GM12873 (cell line): Measurements from ENCODE around the gene CNNM2.

Experiments
- CTCF ChIP-seq: IDR thresholded peaks from 2 replicates; pipeline ENCODE4 v1.5.1; 2012; ENCODE audit warnings: low read depth, mild to moderate bottlenecking, moderate library complexity, low read length, control low read depth; ENCODE audit not compliant: insufficient read depth; ENCODE audit errors: missing control alignments

The CNNM2 gene

GRCh38 chr10:103069453-103070331, 151.6 kb downstream of the CNNM2 start:
- TF ChIP-seq CTCF, result peak; percentile 76

DNA sequence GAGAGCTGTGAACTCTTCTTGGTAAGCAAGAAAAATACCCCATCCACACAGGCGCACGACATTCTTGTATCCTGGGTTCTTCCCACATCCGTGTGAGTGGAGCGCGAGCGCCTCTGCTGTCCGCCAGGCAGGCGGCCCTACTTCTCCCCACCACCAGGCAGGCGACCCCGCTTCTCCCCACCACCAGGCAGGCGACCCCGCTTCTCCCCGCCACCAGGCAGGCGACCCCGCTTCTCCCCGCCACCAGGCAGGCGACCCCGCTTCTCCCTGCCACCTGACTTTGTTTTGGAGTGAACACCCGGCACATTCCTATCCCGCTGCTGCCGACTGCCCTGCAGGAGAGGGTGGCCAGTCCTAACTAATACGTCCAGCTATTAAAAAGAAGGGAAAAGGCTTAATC, 154.2 kb downstream of the CNNM2 start:
- no peak for TF ChIP-seq CTCF

GRCh38 chr10:103072891-103073290, 154.8 kb downstream of the CNNM2 start:
- TF ChIP-seq CTCF, result no peak

GRCh38 chr10:103077020-103077419, 158.9 kb downstream of the CNNM2 start:
- TF ChIP-seq CTCF, result no peak

DNA sequence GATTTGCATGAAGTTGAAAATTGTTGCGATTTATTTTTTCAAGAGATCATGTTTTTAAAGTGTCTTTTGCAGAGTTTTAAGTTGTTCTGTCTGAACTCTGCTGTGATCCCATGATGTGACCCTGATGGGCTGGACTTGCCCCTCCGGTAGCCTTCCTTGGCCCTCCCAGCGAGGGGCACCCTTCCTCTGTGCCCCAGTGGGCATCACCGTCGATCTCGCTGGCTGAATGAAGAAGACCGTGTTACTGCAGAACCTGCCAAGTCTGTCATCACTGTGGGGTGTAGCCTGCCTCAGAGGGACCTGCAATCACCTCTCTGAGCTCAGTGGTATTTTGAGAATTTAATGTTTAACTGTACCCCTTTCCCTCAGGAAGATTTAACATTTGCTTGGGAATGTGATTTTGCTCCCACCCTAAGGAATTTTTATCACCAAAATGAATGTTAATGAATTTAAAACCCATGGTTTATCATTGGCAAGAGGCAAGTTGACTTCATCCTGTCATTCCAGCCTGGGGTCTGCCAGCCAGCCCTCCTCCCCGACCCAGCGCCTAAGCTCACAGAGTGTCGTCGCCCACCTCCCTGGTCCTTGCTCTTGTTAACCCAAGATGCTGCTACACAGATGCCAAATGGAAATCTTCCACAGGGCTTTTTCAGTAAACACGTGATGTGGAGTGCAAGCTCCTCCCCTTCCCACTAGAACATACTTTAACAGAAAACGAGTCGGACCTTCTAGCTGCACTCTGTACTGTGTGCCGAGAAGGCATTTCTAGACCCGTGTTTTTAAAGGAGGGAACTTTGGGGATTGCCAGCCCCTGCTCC, 159.6 kb downstream of the CNNM2 start:
- TF ChIP-seq CTCF, result no peak

DNA sequence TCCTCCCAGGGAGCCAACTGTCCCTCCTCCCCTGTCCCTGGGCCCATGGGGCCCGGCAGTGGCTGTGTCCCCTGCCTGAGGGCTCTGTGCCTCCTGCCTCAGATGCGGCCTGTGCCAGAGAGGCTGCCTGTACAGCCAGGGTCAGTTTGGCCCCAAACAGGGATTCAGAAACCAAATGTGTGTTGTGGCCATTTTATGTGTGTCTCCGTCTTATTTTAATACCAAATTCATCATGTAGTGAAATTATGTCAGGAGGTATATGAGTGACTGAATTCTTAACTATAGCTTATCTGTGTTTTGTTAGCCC, 160.2 kb downstream of the CNNM2 start:
- TF ChIP-seq CTCF, result no peak

DNA sequence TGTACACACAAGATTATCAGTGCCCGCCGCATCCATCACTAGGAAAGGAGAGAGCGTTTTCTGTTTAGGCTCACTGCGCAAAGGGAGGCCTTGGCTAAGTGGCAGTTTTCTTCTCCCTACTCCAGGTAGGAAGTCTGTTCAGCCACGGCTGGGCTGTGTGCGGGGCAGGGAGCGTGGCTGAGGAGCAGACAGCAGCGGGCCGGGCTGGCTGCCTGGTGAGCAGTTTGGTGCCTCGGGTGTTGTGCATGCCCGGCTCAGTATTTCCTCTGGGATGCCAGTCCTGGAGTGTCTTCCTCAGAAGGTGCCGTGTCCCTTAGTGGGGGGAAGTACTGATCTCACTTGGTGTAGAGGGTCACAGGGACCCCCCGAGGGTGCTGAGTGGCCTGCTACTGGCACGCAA, 160.6 kb downstream of the CNNM2 start:
- TF ChIP-seq CTCF, result no peak
